HL-60 (cell line): ENCODE measurements around the gene CCDC89.

Experiments
- DNase-seq, 2 experiments: peaks; one replicate each; pipeline ENCODE4 v3.0.0-alpha.2; 2010 to 2020; ENCODE audit warnings: low read depth in 1 of 2, low spot score in 1 of 2
- H3K27ac ChIP-seq: fragments of 250-450 bp; sonication (Bioruptor Pico); replicated peaks from 2 replicates; pipeline ENCODE4 v1.5.1; 2020; ENCODE audit warnings: mild to moderate bottlenecking, moderate library complexity
- H3K27me3 ChIP-seq: fragments of 250-450 bp; sonication (Bioruptor Pico); 2 replicates; pipeline ENCODE4 v1.5.1; 2021; ENCODE audit warnings: mild to moderate bottlenecking, moderate library complexity; ENCODE audit not compliant: insufficient read depth, poor library complexity, severe bottlenecking
- H3K4me3 ChIP-seq: replicated peaks from 2 replicates; pipeline ENCODE4 v1.5.1; 2011; ENCODE audit warnings: mild to moderate bottlenecking, control low read depth, low read length; ENCODE audit not compliant: insufficient read depth
- GABPA ChIP-seq: IDR thresholded peaks from 2 replicates; pipeline ENCODE4 v1.6.1; 2012; ENCODE audit warnings: low read depth
- POLR2AphosphoS5 ChIP-seq: IDR thresholded peaks from 2 replicates; pipeline ENCODE4 v1.6.1; 2012; ENCODE audit warnings: low read depth
- SPI1 ChIP-seq: IDR thresholded peaks from 2 replicates; pipeline ENCODE4 v1.6.1; 2012; ENCODE audit warnings: low read depth, mild to moderate bottlenecking, borderline replicate concordance
- TF ChIP-seq, protein P1 (sequence below): IDR thresholded peaks from one replicate; pipeline ENCODE4 v1.5.1; 2011; ENCODE audit warnings: low read length, control low read depth, inconsistent platforms; ENCODE audit not compliant: insufficient read depth
- TF ChIP-seq, protein P2 (sequence below): IDR thresholded peaks from 2 replicates; pipeline ENCODE4 v1.6.1; 2012; ENCODE audit warnings: low read depth; ENCODE audit not compliant: insufficient replicate concordance

CCDC89 gene

DNA sequence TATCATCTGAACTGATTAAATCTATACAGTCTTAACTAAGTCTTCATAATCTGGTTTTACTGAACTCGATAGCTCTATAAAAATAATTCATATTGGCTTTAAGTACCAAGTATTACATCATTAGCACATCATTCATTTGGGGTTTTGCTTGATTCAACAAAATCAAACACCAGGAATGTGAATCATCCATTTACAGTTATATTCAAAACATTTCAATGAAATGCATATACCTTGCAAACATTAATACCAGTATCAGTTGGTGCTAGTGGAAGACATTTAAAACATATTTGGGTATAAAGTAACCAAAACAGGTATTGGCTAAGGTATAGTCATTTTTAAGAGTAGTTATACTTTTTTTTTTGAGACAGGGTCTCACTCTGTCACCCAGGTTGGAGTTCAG, 12.2 kb upstream of the CCDC89 start:
- Histone ChIP-seq H3K27ac (no peak overlapping the region), H3K27me3 (no peaks in the 10 kb centered on the region), H3K4me3 (no peak overlapping the region)
- TF ChIP-seq GABPA (no peak), POLR2AphosphoS5 (no peak), SPI1 (no peak)
- TF ChIP-seq, protein P1, sequence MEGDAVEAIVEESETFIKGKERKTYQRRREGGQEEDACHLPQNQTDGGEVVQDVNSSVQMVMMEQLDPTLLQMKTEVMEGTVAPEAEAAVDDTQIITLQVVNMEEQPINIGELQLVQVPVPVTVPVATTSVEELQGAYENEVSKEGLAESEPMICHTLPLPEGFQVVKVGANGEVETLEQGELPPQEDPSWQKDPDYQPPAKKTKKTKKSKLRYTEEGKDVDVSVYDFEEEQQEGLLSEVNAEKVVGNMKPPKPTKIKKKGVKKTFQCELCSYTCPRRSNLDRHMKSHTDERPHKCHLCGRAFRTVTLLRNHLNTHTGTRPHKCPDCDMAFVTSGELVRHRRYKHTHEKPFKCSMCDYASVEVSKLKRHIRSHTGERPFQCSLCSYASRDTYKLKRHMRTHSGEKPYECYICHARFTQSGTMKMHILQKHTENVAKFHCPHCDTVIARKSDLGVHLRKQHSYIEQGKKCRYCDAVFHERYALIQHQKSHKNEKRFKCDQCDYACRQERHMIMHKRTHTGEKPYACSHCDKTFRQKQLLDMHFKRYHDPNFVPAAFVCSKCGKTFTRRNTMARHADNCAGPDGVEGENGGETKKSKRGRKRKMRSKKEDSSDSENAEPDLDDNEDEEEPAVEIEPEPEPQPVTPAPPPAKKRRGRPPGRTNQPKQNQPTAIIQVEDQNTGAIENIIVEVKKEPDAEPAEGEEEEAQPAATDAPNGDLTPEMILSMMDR: no peak
- TF ChIP-seq, protein P2, sequence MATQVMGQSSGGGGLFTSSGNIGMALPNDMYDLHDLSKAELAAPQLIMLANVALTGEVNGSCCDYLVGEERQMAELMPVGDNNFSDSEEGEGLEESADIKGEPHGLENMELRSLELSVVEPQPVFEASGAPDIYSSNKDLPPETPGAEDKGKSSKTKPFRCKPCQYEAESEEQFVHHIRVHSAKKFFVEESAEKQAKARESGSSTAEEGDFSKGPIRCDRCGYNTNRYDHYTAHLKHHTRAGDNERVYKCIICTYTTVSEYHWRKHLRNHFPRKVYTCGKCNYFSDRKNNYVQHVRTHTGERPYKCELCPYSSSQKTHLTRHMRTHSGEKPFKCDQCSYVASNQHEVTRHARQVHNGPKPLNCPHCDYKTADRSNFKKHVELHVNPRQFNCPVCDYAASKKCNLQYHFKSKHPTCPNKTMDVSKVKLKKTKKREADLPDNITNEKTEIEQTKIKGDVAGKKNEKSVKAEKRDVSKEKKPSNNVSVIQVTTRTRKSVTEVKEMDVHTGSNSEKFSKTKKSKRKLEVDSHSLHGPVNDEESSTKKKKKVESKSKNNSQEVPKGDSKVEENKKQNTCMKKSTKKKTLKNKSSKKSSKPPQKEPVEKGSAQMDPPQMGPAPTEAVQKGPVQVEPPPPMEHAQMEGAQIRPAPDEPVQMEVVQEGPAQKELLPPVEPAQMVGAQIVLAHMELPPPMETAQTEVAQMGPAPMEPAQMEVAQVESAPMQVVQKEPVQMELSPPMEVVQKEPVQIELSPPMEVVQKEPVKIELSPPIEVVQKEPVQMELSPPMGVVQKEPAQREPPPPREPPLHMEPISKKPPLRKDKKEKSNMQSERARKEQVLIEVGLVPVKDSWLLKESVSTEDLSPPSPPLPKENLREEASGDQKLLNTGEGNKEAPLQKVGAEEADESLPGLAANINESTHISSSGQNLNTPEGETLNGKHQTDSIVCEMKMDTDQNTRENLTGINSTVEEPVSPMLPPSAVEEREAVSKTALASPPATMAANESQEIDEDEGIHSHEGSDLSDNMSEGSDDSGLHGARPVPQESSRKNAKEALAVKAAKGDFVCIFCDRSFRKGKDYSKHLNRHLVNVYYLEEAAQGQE: no peak
- DNase-seq: no peak

DNA sequence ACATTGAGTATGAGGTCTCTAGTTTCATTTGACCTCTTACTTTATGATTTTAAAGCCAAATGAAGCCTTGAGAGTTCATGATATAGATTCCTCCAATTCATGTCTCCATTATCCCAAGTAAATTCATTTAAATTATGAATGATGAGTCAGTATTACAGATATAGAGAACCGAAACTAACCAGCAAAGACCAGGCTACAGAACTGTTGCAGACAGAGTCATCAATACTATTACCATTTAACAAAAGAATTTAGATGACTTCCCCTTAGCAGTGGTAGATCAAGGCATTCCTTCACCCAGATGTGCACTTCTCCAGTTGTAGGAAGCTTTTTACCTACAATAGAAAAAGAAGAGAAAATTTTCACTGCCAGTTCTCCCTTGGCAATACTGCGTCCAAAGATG, 11.8 kb upstream of the CCDC89 start:
- TF ChIP-seq, protein P1: no peak
- TF ChIP-seq GABPA (no peak), POLR2AphosphoS5 (no peak), SPI1 (no peak)
- TF ChIP-seq, protein P2: no peak
- H3K27me3 ChIP-seq: no peaks in the 10 kb centered on the region
- H3K27ac ChIP-seq: no peak overlapping the region
- no peak overlapping the region for H3K4me3 ChIP-seq
- no peak for DNase-seq

DNA sequence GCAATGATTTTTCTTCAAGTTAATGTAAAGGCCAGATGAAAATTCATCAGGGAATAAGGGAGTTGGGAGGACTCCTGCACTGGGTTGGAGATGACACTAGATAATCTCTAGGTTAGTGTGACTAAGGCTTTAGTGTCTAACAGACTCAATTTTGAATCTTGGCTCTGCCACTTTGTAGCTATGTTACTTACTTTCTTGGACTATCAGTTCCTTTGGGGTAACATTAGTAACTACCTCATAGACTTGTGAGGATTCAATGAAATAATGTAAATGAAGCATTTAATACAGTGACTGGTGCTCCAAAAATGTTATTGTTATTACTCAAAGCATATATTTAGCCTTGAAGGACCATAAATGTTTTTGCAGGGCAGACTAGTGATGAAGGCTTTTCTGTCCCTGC, 9.6 kb upstream of the CCDC89 start:
- H3K4me3 ChIP-seq: no peak overlapping the region
- no peaks in the 10 kb centered on the region for H3K27me3 ChIP-seq
- no peak for DNase-seq
- TF ChIP-seq, protein P2: no peak
- no peak for TF ChIP-seq GABPA
- TF ChIP-seq, protein P1: no peak
- no peak for TF ChIP-seq SPI1
- no peak for TF ChIP-seq POLR2AphosphoS5
- H3K27ac ChIP-seq: no peak overlapping the region
